Measurements from ENCODE around the gene FN1.
"Not testable (repeated sequence)": the region's sequence is repeated elsewhere in the genome, so short reads cannot be mapped to it uniquely, and the experiment has no call there.

Gene FN1

DNA sequence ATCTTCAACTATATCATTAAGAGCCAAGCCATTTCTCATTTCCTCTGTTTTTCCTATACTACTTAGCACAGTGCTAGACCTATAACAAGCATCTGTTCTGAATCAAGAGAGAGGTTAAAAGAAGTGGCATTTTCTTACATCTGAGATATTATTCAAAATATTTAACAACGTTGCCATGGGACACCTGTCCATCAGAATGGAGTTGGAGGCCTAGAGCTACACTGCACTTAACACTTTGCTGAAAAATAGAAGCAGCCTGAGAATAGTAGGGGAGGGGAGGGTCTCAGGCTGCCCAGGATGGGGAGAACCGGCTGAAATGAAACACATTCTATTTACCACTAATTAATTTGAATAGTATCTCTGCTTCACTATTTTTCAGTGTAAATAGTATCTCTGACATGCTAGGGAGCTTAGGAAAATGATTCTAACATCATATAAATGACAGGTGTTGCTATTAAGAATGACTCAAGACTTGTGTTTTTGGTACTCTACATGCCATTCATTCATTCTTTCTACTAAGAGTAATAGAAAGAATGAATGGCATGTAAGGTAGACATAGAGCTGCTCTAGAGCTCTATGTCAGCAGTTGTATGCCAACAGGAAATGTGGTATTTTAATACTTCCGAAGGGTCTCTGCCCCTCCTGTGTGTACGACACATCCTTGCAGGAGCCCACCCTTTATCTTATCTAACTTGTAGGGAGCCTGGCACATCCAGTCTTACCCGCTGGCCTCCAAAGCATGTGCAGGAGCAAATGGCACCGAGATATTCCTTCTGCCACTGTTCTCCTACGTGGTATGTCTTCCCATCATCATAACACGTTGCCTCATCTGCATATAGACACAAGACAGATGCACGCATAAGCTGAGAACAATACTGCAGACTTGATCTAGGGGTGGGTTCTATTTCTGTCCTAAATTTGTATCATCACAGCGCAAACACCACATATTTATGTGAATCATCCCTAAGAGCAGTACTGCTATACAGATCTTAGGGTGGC lies 71.4 kb downstream of the FN1 start:
- no peak for DNase-seq (ENCODE audit: low read depth)

- DNase-seq (ENCODE audit: low read depth), result no peak
Measured at GRCh38 chr2:215363461-215364156, 72.3 kb downstream of the FN1 start.

DNA sequence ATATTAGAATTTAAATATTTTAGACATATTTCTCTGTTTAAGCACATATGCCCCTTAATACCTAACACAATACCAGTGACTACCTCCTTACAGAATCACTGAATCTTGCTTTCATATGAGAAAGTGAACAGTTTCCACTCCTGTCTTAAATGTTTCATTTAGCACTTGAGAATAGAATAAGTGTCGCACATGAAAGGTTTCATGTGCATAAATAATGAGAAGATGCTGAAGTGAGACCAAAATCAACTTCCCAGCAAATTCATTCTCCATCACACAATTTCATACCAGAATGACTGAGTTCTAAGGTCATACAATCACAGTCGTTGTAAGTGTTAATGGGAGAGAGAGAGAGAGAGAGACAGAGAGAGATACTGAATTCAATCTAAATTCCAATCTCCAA lies 72.8 kb downstream of the FN1 start:
- no peak for DNase-seq (ENCODE audit: low read depth)

GRCh38 chr2:215362562-215362904 lies 73.3 kb downstream of the FN1 start:
- no peak for DNase-seq (ENCODE audit: low read depth)

- DNase-seq (ENCODE audit: low read depth), result no peak
Measured at GRCh38 chr2:215361876-215362561, 73.8 kb downstream of the FN1 start.

DNA sequence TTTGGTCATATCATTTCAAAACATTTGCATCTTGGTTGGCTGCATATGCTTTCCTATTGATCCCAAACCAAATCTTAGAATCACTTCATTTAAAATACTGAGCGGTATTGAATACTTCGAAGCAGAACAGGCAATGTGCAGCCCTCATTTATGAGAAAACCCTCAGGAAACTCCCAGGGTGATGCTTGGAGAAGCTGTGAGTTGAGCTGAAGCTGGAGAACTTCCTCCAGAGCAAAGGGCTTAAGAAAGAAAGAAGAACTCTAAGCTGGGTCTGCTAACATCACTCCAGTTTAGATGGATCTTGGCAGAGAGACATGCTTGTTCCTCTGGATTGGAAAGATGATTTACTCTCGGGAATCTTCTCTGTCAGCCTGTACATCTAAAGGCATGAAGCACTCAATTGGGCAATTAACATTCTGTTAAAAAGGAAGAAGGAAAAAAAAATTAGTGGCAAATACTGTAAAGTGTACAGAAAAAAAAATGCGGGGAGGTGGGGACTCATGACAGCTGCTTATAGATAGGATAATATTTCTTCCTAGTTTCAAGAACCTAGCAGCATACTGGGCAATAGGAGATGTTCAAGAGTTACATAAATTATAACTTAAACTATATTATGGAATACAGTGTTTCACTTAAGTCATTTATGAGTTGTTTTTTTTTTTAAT lies 74.5 kb downstream of the FN1 start:
- no peak for DNase-seq (ENCODE audit: low read depth)

DNA sequence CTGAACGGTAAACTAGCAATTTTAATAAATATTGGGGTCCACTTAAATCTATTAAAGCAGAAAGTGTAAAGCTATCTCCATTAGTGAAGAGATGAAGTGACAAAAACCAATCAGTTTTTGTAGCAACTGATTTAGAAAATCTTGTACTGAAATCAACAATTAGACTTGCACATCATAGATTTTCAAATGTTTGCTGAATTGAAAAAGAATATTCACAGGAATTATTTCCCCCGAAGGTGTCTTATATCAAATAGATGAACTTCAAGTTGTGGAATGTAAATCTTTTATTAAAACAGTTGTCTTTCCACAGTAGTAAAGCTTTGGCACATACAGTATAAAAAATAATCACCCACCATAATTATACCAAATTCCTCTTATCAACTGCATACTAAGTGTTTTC lies 75.3 kb downstream of the FN1 start:
- DNase-seq (ENCODE audit: low read depth), result no peak

- not testable (repeated sequence) for DNase-seq (ENCODE audit: low read depth)
Measured at GRCh38 chr2:215360059-215360458, 75.8 kb downstream of the FN1 start.

DNA sequence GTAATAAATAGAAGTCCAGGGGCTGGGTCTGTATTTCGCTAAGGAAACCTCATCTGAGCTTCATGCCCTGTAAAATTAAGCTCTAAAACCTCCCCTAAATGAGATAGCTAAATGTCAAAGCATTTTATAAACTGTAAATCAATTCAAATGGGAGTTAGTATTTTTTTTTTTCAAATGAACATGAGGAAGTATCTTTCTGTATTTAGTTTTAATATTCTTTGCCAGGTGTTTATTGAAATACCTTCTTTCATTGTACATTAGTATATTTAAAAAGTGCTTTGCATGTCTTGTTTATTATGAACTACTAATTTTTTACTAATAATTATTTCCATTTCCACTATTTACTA lies 76.3 kb downstream of the FN1 start:
- DNase-seq (ENCODE audit: low read depth), result no peak

GRCh38 chr2:215358891-215359575 lies 76.8 kb downstream of the FN1 start:
- DNase-seq (ENCODE audit: low read depth), result no peak

GRCh38 chr2:215358312-215358845 lies 77.5 kb downstream of the FN1 start:
- DNase-seq (ENCODE audit: low read depth), result no peak

- DNase-seq (ENCODE audit: low read depth), result no peak
Measured at GRCh38 chr2:215357660-215358059, 78.2 kb downstream of the FN1 start.

DNA sequence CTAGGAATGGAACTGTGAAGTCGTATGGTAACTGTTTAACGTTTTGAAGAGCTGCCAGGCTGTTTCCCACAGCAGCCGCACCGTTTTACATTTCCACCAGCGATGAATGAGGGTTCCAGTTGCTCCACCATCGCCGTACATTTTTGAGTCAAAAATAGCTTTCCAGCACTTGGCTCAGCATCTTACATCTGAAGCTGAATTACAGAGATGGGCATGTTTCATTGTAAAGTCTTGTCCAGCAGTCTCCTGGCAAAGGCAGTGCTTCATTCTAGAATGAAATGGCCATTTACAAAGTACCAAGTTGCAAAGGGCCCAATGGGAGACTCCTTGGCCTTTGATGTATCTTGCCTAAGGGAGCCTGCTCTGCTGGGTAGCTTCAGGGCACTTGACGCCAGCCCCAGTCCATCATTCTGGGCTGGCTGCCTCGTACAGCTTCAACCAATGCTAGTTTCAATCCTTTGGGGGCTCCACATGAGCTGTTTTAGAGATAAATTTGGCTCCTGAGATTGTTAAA lies 78.9 kb downstream of the FN1 start:
- DNase-seq (ENCODE audit: low read depth), result no peak

- no peak for DNase-seq (ENCODE audit: low read depth)
Measured at GRCh38 chr2:215356334-215356947, 79.4 kb downstream of the FN1 start.

- no peak for DNase-seq (ENCODE audit: low read depth)
Measured at GRCh38 chr2:215355801-215356200, 80.1 kb downstream of the FN1 start.

GRCh38 chr2:215354771-215355695 lies 80.8 kb downstream of the FN1 start:
- DNase-seq (ENCODE audit: low read depth), result no peak

GRCh38 chr2:215352602-215353001 lies 83.3 kb downstream of the FN1 start:
- no peak for DNase-seq (ENCODE audit: low read depth)

- DNase-seq (ENCODE audit: low read depth), result no peak
Measured at GRCh38 chr2:215347878-215348277, 88.0 kb downstream of the FN1 start.

GRCh38 chr2:215338883-215339679 lies 96.8 kb downstream of the FN1 start:
- DNase-seq (ENCODE audit: low read depth), result no peak
